22Rv1 (cell line): ENCODE results near the gene KRTAP10-12.

ENCODE experiments used
- ZFX ChIP-seq: fragments of 450-650 bp; IDR thresholded peaks from 2 replicates; pipeline ENCODE4 v1.6.1; 2017; ENCODE audit warnings: antibody characterized with exemption, borderline replicate concordance
- TF ChIP-seq, protein P1 (sequence below): fragments of 450-650 bp; IDR thresholded peaks from 2 replicates; pipeline ENCODE4 v1.5.1; 2017; ENCODE audit warnings: mild to moderate bottlenecking

GRCh38 chr21:44691686-44692085, 5.3 kb upstream of the KRTAP10-12 start:
- TF ChIP-seq, protein P1, sequence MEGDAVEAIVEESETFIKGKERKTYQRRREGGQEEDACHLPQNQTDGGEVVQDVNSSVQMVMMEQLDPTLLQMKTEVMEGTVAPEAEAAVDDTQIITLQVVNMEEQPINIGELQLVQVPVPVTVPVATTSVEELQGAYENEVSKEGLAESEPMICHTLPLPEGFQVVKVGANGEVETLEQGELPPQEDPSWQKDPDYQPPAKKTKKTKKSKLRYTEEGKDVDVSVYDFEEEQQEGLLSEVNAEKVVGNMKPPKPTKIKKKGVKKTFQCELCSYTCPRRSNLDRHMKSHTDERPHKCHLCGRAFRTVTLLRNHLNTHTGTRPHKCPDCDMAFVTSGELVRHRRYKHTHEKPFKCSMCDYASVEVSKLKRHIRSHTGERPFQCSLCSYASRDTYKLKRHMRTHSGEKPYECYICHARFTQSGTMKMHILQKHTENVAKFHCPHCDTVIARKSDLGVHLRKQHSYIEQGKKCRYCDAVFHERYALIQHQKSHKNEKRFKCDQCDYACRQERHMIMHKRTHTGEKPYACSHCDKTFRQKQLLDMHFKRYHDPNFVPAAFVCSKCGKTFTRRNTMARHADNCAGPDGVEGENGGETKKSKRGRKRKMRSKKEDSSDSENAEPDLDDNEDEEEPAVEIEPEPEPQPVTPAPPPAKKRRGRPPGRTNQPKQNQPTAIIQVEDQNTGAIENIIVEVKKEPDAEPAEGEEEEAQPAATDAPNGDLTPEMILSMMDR = no peak
- no peak for TF ChIP-seq ZFX
